Skeletal muscle satellite cell (primary cell): Measurements from ENCODE around the gene CAT. TPM values are rescaled to one million over a fixed set of nuclear protein-coding genes. Genes with fewer than 3 reads are reported as not detected.

Source experiments
- H3K27me3 ChIP-seq: 2 replicates; pipeline ENCODE4 v1.7.0; 2013; ENCODE audit warnings: low read length; ENCODE audit not compliant: control insufficient read depth, insufficient read depth
- H3K36me3 ChIP-seq: 2 replicates; pipeline ENCODE4 v1.7.0; 2013; ENCODE audit warnings: mild to moderate bottlenecking, control low read depth, low read length; ENCODE audit not compliant: insufficient read depth
- H3K4me1 ChIP-seq: 2 replicates; pipeline ENCODE4 v1.7.0; 2013; ENCODE audit warnings: low read length; ENCODE audit not compliant: control insufficient read depth, insufficient read depth
- H3K4me2 ChIP-seq: 2 replicates; pipeline ENCODE4 v1.7.0; 2013; ENCODE audit warnings: mild to moderate bottlenecking, low read length
- H3K4me3 ChIP-seq: 2 replicates; pipeline ENCODE4 v1.7.0; 2013; ENCODE audit warnings: low read length
- H3K9ac ChIP-seq: 2 replicates; pipeline ENCODE4 v1.7.0; 2013; ENCODE audit warnings: mild to moderate bottlenecking, low read depth, low read length, moderate library complexity
- H3K9me3 ChIP-seq: replicated peaks from 2 replicates; pipeline ENCODE4 v1.7.0; 2013; ENCODE audit warnings: mild to moderate bottlenecking, control low read depth, low read length
- small RNA-seq: library from RNA; depleted of rRNA; stranded (forward); fragments of <200 nt; gene quantifications from one replicate; pipeline ENCODE3, GENCODE V24; 2012

CAT gene

DNA sequence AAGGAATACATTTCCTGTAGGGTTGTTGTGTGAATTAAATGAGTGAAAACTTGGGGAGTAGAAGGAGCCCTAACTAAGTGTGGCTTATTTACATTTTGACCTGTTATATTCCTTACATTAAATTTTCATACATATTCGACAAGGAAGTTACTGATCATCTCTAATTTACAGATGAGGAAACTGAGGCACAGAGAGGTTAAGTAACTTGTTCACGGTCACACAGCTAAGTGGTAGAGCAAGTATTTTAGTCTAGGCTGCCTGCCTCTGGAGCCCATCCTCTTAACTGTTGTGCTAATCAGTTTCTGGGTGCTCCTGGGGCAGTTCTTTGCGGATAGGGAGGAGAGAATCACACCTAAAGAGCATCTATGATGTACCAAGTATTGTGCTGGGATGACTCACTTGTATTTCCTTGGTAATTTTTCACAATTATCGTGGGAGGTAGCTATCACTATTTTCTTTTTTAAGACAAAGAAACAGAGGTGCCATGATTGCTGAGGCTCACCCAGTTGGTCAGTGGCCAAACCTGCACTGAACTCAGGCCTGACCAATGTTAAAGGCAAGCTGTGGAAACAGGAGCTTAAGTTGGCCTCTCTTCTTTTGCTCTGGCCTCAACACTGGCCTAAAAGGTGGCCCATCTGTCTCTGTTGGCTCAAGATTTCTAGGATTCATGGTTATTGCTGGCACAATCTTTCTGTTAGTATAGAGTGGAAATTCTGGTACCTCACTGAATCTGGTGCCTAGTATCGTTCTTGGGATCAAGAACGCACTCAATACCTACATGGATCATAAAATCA is 77.7 kb downstream of the CAT start:
- H3K27me3 ChIP-seq: peaks cover 55% of the 10 kb centered on the region
- H3K4me2 ChIP-seq: no peak overlapping the region
- H3K36me3 ChIP-seq: no peaks in the 10 kb centered on the region
- no peak overlapping the region for H3K9ac ChIP-seq
- H3K4me1 ChIP-seq: no peaks in the 10 kb centered on the region
- no peak overlapping the region for H3K4me3 ChIP-seq
- no peaks in the 10 kb centered on the region for H3K9me3 ChIP-seq

DNA sequence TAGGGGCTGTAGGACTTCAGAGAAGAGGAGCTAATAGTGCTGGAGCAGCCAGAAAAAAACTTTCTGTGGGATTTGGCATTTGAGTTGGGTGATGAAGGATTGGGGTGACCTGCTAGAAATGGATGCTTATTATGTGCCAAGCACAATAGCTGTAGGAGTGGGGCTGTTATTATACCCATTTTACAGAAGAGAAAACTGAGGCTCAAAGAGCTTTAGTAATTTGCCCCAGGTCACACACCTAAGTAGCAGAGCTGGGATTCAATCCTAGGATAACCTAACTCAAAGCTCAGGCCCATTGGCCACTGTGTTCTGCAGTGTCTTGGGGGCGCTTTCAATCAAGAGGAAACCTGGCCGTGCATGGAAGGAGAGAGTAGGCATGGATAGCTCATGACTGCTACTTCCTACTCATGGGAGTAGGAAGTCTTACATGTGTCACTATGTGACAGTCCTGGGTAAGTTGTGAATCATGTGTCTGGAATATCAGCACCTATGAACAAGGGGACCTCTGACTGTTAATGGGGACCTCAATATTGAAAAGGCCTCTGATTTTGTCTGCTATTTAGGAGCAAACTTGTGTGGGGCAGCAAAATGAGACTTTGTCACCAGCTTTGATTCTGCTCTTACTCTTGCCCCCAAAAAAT is 81.0 kb downstream of the CAT start:
- Histone ChIP-seq H3K9ac (no peak overlapping the region), H3K27me3 (peaks cover 64% of the 10 kb centered on the region), H3K4me2 (no peak overlapping the region), H3K36me3 (no peaks in the 10 kb centered on the region), H3K9me3 (no peaks in the 10 kb centered on the region), H3K4me1 (no peaks in the 10 kb centered on the region), H3K4me3 (no peak overlapping the region)

DNA sequence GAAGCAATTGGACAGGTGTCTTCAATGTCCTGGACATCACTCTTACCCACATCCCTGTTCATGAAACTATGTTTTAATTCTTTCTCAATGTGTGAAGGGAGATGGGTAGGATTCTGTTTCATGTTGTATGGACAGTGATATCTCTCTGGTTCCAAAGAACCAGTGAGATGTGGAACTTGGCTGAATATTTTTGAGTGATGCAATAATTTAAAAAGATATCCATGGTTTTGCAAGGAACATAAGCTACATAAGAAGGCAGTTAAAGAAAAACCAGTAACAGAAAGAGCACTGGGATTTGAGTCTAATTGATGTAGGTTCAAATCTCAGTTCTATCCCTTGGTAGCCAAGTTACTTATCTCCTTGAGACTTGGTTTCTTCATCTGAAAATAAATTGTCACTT is 82.5 kb downstream of the CAT start:
- no peak overlapping the region for H3K4me2 ChIP-seq
- no peaks in the 10 kb centered on the region for H3K9me3 ChIP-seq
- no peaks in the 10 kb centered on the region for H3K4me1 ChIP-seq
- H3K9ac ChIP-seq: no peak overlapping the region
- peaks cover 64% of the 10 kb centered on the region for H3K27me3 ChIP-seq
- no peaks in the 10 kb centered on the region for H3K36me3 ChIP-seq
- no peak overlapping the region for H3K4me3 ChIP-seq

Small RNAs within 50 kb of the gene (small RNA-seq; reads per million reads assigned to genes)
- gene AL035079.1: not detected
